MM.1S (cell line): Measurements from ENCODE around the gene LCN12.

ENCODE experiments used
- DNase-seq: peaks from one replicate; pipeline ENCODE4 v3.0.0-alpha.2; 2015
- H2AFZ ChIP-seq: fragments of 300-600 bp; sonication (generic); 2 replicates; pipeline ENCODE4 v1.6.0; 2016; ENCODE audit warnings: antibody characterized with exemption, low read length
- H3F3A ChIP-seq: fragments of 300-600 bp; sonication (generic); 2 replicates; pipeline ENCODE4 v1.6.1; 2016; ENCODE audit warnings: mild to moderate bottlenecking, antibody characterized with exemption, low read length, moderate library complexity, mixed read lengths; ENCODE audit not compliant: insufficient read depth
- H3K27ac ChIP-seq: fragments of 300-600 bp; sonication (generic); 2 replicates; pipeline ENCODE4 v1.5.1; 2016; ENCODE audit warnings: mild to moderate bottlenecking, low read length
- H3K27me3 ChIP-seq: fragments of 300-600 bp; sonication (generic); replicated peaks from 2 replicates; pipeline ENCODE4 v1.6.0; 2016; ENCODE audit warnings: low read length; ENCODE audit not compliant: insufficient read depth
- H3K36me3 ChIP-seq: fragments of 300-600 bp; sonication (generic); replicated peaks from 2 replicates; pipeline ENCODE4 v1.6.1; 2016; ENCODE audit warnings: mild to moderate bottlenecking, low read length, mixed read lengths; ENCODE audit not compliant: insufficient read depth
- H3K4me1 ChIP-seq: fragments of 300-600 bp; sonication (generic); 2 replicates; pipeline ENCODE4 v1.6.1; 2016; ENCODE audit warnings: low read length, mixed read lengths
- H3K4me2 ChIP-seq: fragments of 300-600 bp; sonication (generic); 2 replicates; pipeline ENCODE4 v1.6.0; 2016; ENCODE audit warnings: low read depth, low read length
- H3K4me3 ChIP-seq: fragments of 300-600 bp; sonication (generic); 2 replicates; pipeline ENCODE4 v1.5.1; 2016; ENCODE audit warnings: low read length, mixed read lengths
- H3K79me2 ChIP-seq: fragments of 300-600 bp; sonication (generic); 2 replicates; pipeline ENCODE4 v1.6.1; 2016; ENCODE audit warnings: mixed run types, low read length, mixed read lengths
- H3K9ac ChIP-seq: fragments of 300-600 bp; sonication (generic); 2 replicates; pipeline ENCODE4 v1.6.1; 2016; ENCODE audit warnings: low read length, mixed read lengths
- H3K9me2 ChIP-seq: fragments of 300-600 bp; sonication (generic); replicated peaks from 2 replicates; pipeline ENCODE4 v1.6.1; 2016; ENCODE audit warnings: mild to moderate bottlenecking, low read length, mixed read lengths; ENCODE audit not compliant: insufficient read depth
- H3K9me3 ChIP-seq: fragments of 300-600 bp; sonication (generic); replicated peaks from 2 replicates; pipeline ENCODE4 v1.6.1; 2016; ENCODE audit warnings: mild to moderate bottlenecking, low read length, mixed read lengths; ENCODE audit not compliant: insufficient read depth
- H4K20me1 ChIP-seq: fragments of 300-600 bp; sonication (generic); 2 replicates; pipeline ENCODE4 v1.6.1; 2016; ENCODE audit warnings: mild to moderate bottlenecking, low read length, moderate library complexity, mixed read lengths; ENCODE audit not compliant: insufficient read depth
- CTCF ChIP-seq: fragments of 300-600 bp; sonication (generic); IDR thresholded peaks from 2 replicates; pipeline ENCODE4 v1.5.1; 2016; ENCODE audit warnings: antibody characterized with exemption, low read length, mixed read lengths
- EZH2 ChIP-seq: fragments of 300-600 bp; sonication (generic); optimal IDR thresholded peaks from 2 replicates; pipeline ENCODE3; 2017; ENCODE audit warnings: low read depth, mild to moderate bottlenecking, antibody characterized with exemption, low read length, mixed read lengths
- EZH2phosphoT487 ChIP-seq: fragments of 300-600 bp; sonication (generic); IDR thresholded peaks from 2 replicates; pipeline ENCODE4 v1.6.1; 2018; ENCODE audit warnings: antibody characterized with exemption, low read length

The LCN12 gene

GRCh38 chr9:136994888-136995230 is 42.8 kb downstream of the LCN12 start:
- no peaks in the 10 kb centered on the region for H3K9me3 ChIP-seq
- H3K27me3 ChIP-seq: peaks cover 40% of the 10 kb centered on the region
- DNase-seq: no peak
- H3K4me2 ChIP-seq: no peak overlapping the region
- no peak overlapping the region for H3K4me3 ChIP-seq
- H2AFZ ChIP-seq: no peak overlapping the region
- H3K79me2 ChIP-seq: no peaks in the 10 kb centered on the region
- no peaks in the 10 kb centered on the region for H3K36me3 ChIP-seq
- H3K4me1 ChIP-seq: no peaks in the 10 kb centered on the region
- no peaks in the 10 kb centered on the region for H4K20me1 ChIP-seq
- H3K9me2 ChIP-seq: no peaks in the 10 kb centered on the region
- H3K9ac ChIP-seq: no peak overlapping the region
- no peaks in the 10 kb centered on the region; the same call in none of the 2 replicates for H3F3A ChIP-seq
- H3K27ac ChIP-seq: no peak overlapping the region
- no peak for TF ChIP-seq EZH2phosphoT487

- Histone ChIP-seq H3K27ac (no peak overlapping the region), H3K4me1 (no peaks in the 10 kb centered on the region), H3K9ac (no peak overlapping the region), H3K4me3 (no peak overlapping the region), H3K27me3 (peaks cover 34% of the 10 kb centered on the region), H3K9me2 (no peaks in the 10 kb centered on the region), H3F3A (peaks cover under 1% of the 10 kb centered on the region), H3K79me2 (no peaks in the 10 kb centered on the region), H2AFZ (no peak overlapping the region), H3K9me3 (no peaks in the 10 kb centered on the region), H3K36me3 (no peaks in the 10 kb centered on the region), H4K20me1 (no peaks in the 10 kb centered on the region), H3K4me2 (no peak overlapping the region)
- TF ChIP-seq CTCF: no peak
- no peak for TF ChIP-seq EZH2
- no peak for TF ChIP-seq EZH2phosphoT487
- DNase-seq: no peak
These were observed 43.3 kb downstream of the LCN12 start for GRCh38 chr9:136995362-136995761.

GRCh38 chr9:136995772-136996311 is 43.8 kb downstream of the LCN12 start:
- no peak for DNase-seq
- Histone ChIP-seq H3K4me3 (no peak overlapping the region), H3K36me3 (no peaks in the 10 kb centered on the region), H2AFZ (no peak overlapping the region), H4K20me1 (no peaks in the 10 kb centered on the region), H3K27ac (no peak overlapping the region), H3K9me3 (no peaks in the 10 kb centered on the region), H3K79me2 (no peaks in the 10 kb centered on the region), H3K9me2 (no peaks in the 10 kb centered on the region), H3K27me3 (peaks cover 30% of the 10 kb centered on the region), H3K9ac (no peak overlapping the region), H3F3A (peaks cover 2% of the 10 kb centered on the region), H3K4me2 (no peak overlapping the region), H3K4me1 (no peaks in the 10 kb centered on the region)
- no peak for TF ChIP-seq CTCF

- no peak within 1 kb of the TSS for H3K4me3 ChIP-seq
- H3K4me1 ChIP-seq: peaks cover 2% of the 10 kb centered on the region; the same call in 1 of the 2 replicates
- no peak within 1 kb of the TSS for H3K4me2 ChIP-seq
- no peaks in the 10 kb centered on the region for H3K36me3 ChIP-seq
- no peak for TF ChIP-seq CTCF
- TF ChIP-seq EZH2: no peak
- no peak for TF ChIP-seq EZH2phosphoT487
- no peaks in the 10 kb centered on the region for H3K9me3 ChIP-seq
- DNase-seq: no peak
- no peak within 1 kb of the TSS for H3K9ac ChIP-seq
- H4K20me1 ChIP-seq: no peaks in the 10 kb centered on the region
- no peaks in the 10 kb centered on the region for H3K79me2 ChIP-seq
- peaks cover 28% of the 10 kb centered on the region for H3K27me3 ChIP-seq
- no peak within 1 kb of the TSS for H2AFZ ChIP-seq
- no peaks in the 10 kb centered on the region for H3K9me2 ChIP-seq
- H3K27ac ChIP-seq: no peak within 1 kb of the TSS
- peaks cover 2% of the 10 kb centered on the region for H3F3A ChIP-seq
These were observed 44.6 kb downstream of the LCN12 start, which contains the start of gene CLIC3 for GRCh38 chr9:136996361-136997292. Gene CLIC3 (minus strand): TSS chr9:136996568. CDS start chr9:136996543, 25 bp downstream.
